Duodenal mucosa (tissue), 2 donors: ENCODE measurements around the gene DAND5.
A peak's percentile ranks its signal among the peaks of the same experiment; 100 is the strongest.

Source experiments
- H3K27ac ChIP-seq: one replicate; pipeline ENCODE4 v1.7.0; 2013; ENCODE audit warnings: low read depth, low read length
- H3K27me3 ChIP-seq, 2 donors: one replicate each; pipeline ENCODE4 v1.7.0; 2013; ENCODE audit warnings: low read length in 2 of 2, control low read depth in 1 of 2; ENCODE audit not compliant: insufficient read depth in 2 of 2, control insufficient read depth in 1 of 2
- H3K36me3 ChIP-seq, 2 donors: one replicate each; pipeline ENCODE4 v1.7.0; 2013; ENCODE audit warnings: low read length in 2 of 2, control low read depth in 1 of 2; ENCODE audit not compliant: insufficient read depth in 2 of 2, control insufficient read depth in 1 of 2
- H3K4me1 ChIP-seq, 2 donors: one replicate each; pipeline ENCODE4 v1.7.0; 2013; ENCODE audit warnings: low read length in 2 of 2, control low read depth in 1 of 2; ENCODE audit not compliant: insufficient read depth in 2 of 2, control insufficient read depth in 1 of 2
- H3K4me3 ChIP-seq, 2 donors: one replicate each; pipeline ENCODE4 v1.7.0; 2013; ENCODE audit warnings: low read length in 2 of 2, low read depth in 1 of 2
- H3K9ac ChIP-seq, 2 donors: one replicate each; pipeline ENCODE4 v1.7.0; 2013; ENCODE audit warnings: low read length in 2 of 2, low read depth in 1 of 2
- H3K9me3 ChIP-seq, 2 donors: one replicate each; pipeline ENCODE4 v1.7.0; 2013; ENCODE audit warnings: low read length in 2 of 2, control low read depth in 1 of 2; ENCODE audit not compliant: control insufficient read depth in 1 of 2

Gene DAND5

GRCh38 chr19:13010038-13010991 is 40.9 kb downstream of the DAND5 start:
- Histone ChIP-seq H3K4me3 (no peak overlapping the region), H3K4me1 (peaks cover 27 to 41% of the 10 kb centered on the region in 2 donors), H3K36me3 (no peaks in the 10 kb centered on the region), H3K9me3 (no peaks in the 10 kb centered on the region), H3K9ac (no peak overlapping the region), H3K27ac (no peak overlapping the region), H3K27me3 (peaks cover 0 to 14% of the 10 kb centered on the region in 2 donors)

GRCh38 chr19:13010992-13011652 is 41.7 kb downstream of the DAND5 start:
- Histone ChIP-seq H3K27me3 (peaks cover 0 to 14% of the 10 kb centered on the region in 2 donors), H3K4me3 (no peak overlapping the region), H3K9me3 (no peaks in the 10 kb centered on the region), H3K4me1 (peaks cover 20 to 40% of the 10 kb centered on the region in 2 donors), H3K9ac (no peak overlapping the region), H3K27ac (no peak overlapping the region), H3K36me3 (no peaks in the 10 kb centered on the region)

- Histone ChIP-seq H3K27me3 (peaks cover 0 to 14% of the 10 kb centered on the region in 2 donors), H3K27ac (no peak overlapping the region), H3K4me1 (peaks cover 20 to 39% of the 10 kb centered on the region in 2 donors), H3K9me3 (no peaks in the 10 kb centered on the region), H3K36me3 (no peaks in the 10 kb centered on the region), H3K9ac (no peak overlapping the region), H3K4me3 (no peak overlapping the region)
These were observed 42.4 kb downstream of the DAND5 start for GRCh38 chr19:13011653-13012389.

- Histone ChIP-seq H3K4me3 (peak overlapping the region; percentile 69 to 76), H3K27me3 (peaks cover 0 to 14% of the 10 kb centered on the region in 2 donors), H3K9me3 (no peaks in the 10 kb centered on the region), H3K27ac (peak overlapping the region; percentile 30), H3K4me1 (peaks cover 18 to 37% of the 10 kb centered on the region in 2 donors), H3K36me3 (no peaks in the 10 kb centered on the region), H3K9ac (peak overlapping the region in 1 of 2 donors; percentile 59)
These were observed 43.0 kb downstream of the DAND5 start for GRCh38 chr19:13012390-13012689.

GRCh38 chr19:13012690-13013608 is 43.6 kb downstream of the DAND5 start:
- no peaks in the 10 kb centered on the region for H3K36me3 ChIP-seq
- peak overlapping the region; percentile 69 to 76 for H3K4me3 ChIP-seq
- peak overlapping the region; percentile 57 to 59 for H3K9ac ChIP-seq
- no peaks in the 10 kb centered on the region for H3K9me3 ChIP-seq
- peak overlapping the region; percentile 30 for H3K27ac ChIP-seq
- H3K27me3 ChIP-seq, result peaks cover 0 to 14% of the 10 kb centered on the region in 2 donors
- H3K4me1 ChIP-seq, result peaks cover 22 to 38% of the 10 kb centered on the region in 2 donors

- Histone ChIP-seq H3K27ac (no peak overlapping the region), H3K9ac (peak overlapping the region; percentile 43 to 56), H3K4me1 (peaks cover 26 to 39% of the 10 kb centered on the region in 2 donors), H3K4me3 (peak overlapping the region; percentile 69 to 76), H3K9me3 (no peaks in the 10 kb centered on the region), H3K27me3 (peaks cover 0 to 14% of the 10 kb centered on the region in 2 donors), H3K36me3 (no peaks in the 10 kb centered on the region)
These were observed 44.3 kb downstream of the DAND5 start for GRCh38 chr19:13013649-13014048.

GRCh38 chr19:13014101-13014920 is 44.9 kb downstream of the DAND5 start:
- Histone ChIP-seq H3K4me3 (peak overlapping the region; percentile 69 to 76), H3K9me3 (no peaks in the 10 kb centered on the region), H3K27me3 (peaks cover 0 to 14% of the 10 kb centered on the region in 2 donors), H3K4me1 (peaks cover 26 to 40% of the 10 kb centered on the region in 2 donors), H3K9ac (peak overlapping the region; percentile 43 to 56), H3K27ac (no peak overlapping the region), H3K36me3 (no peaks in the 10 kb centered on the region)

GRCh38 chr19:13014921-13015280 is 45.5 kb downstream of the DAND5 start:
- peaks cover 0 to 14% of the 10 kb centered on the region in 2 donors for H3K27me3 ChIP-seq
- no peak overlapping the region for H3K4me3 ChIP-seq
- H3K9me3 ChIP-seq, result no peaks in the 10 kb centered on the region
- no peak overlapping the region for H3K9ac ChIP-seq
- no peak overlapping the region for H3K27ac ChIP-seq
- no peaks in the 10 kb centered on the region for H3K36me3 ChIP-seq
- peaks cover 23 to 38% of the 10 kb centered on the region in 2 donors for H3K4me1 ChIP-seq
